Anterior cingulate cortex (tissue), 58 donors: Measurements from ENCODE around the gene SLC12A3.

Experiments
- DNase-seq, 58 donors: peaks; one replicate each; lab custom pipeline; 2025; lab: John Stamatoyannopoulos, UW

SLC12A3 gene

GRCh38 chr16:56864960-56865359 is at the start of gene SLC12A3:
Gene SLC12A3 (plus strand): TSS chr16:56865207. CDS start chr16:56865236, 29 bp downstream.
- no peak for DNase-seq

GRCh38 chr16:56815721-56816120 is 49.3 kb upstream of the SLC12A3 start:
- peak in 34 of 58 donors; percentile 1 to 64 (median 22) for DNase-seq

GRCh38 chr16:56817056-56817455 is 48.0 kb upstream of the SLC12A3 start:
- no peak for DNase-seq

- no peak for DNase-seq
Observed at GRCh38 chr16:56817938-56818337, 47.1 kb upstream of the SLC12A3 start.

- DNase-seq: peak in 4 of 58 donors; percentile 7 to 30 (median 16)
Observed at GRCh38 chr16:56823081-56823733, 41.8 kb upstream of the SLC12A3 start.

- peak in 20 of 58 donors; percentile 12 to 56 (median 25) for DNase-seq
Observed at GRCh38 chr16:56824331-56824730, 40.7 kb upstream of the SLC12A3 start.

GRCh38 chr16:56824804-56825203 is 40.2 kb upstream of the SLC12A3 start:
- no peak for DNase-seq

GRCh38 chr16:56825826-56826225 is 39.2 kb upstream of the SLC12A3 start:
- no peak for DNase-seq

GRCh38 chr16:56828647-56829046 is 36.4 kb upstream of the SLC12A3 start:
- DNase-seq: no peak

GRCh38 chr16:56830669-56831068 is 34.3 kb upstream of the SLC12A3 start:
- DNase-seq: no peak

GRCh38 chr16:56832768-56833167 is 32.2 kb upstream of the SLC12A3 start:
- no peak for DNase-seq

- DNase-seq: no peak
Observed at GRCh38 chr16:56833243-56833970, 31.6 kb upstream of the SLC12A3 start.

- no peak for DNase-seq
Observed at GRCh38 chr16:56835320-56835719, 29.7 kb upstream of the SLC12A3 start.

GRCh38 chr16:56836410-56837230 is 28.4 kb upstream of the SLC12A3 start:
- DNase-seq: no peak

GRCh38 chr16:56838622-56839337 is 26.2 kb upstream of the SLC12A3 start:
- no peak for DNase-seq

GRCh38 chr16:56841233-56841632 is 23.8 kb upstream of the SLC12A3 start:
- no peak for DNase-seq

- no peak for DNase-seq
Observed at GRCh38 chr16:56841659-56842058, 23.3 kb upstream of the SLC12A3 start.

- DNase-seq: no peak
Observed at GRCh38 chr16:56842133-56842532, 22.9 kb upstream of the SLC12A3 start.

- no peak for DNase-seq
Observed at GRCh38 chr16:56844056-56844455, 21.0 kb upstream of the SLC12A3 start.

GRCh38 chr16:56847173-56847910 is 17.7 kb upstream of the SLC12A3 start:
- peak in 2 of 58 donors; percentile 19 to 22 for DNase-seq
